ENCODE data around the gene GOLM1. TPM values are rescaled to one million over a fixed set of nuclear protein-coding genes. Genes with fewer than 3 reads are reported as not detected.

The GOLM1 gene
- total and polyA plus RNA-seq, 10 of the 15 experiments (the other 5 are each of a cell fraction or from before 2014, with no cell fraction given) = 0.41 to 25.9 (median 18.7) TPM

DNA sequence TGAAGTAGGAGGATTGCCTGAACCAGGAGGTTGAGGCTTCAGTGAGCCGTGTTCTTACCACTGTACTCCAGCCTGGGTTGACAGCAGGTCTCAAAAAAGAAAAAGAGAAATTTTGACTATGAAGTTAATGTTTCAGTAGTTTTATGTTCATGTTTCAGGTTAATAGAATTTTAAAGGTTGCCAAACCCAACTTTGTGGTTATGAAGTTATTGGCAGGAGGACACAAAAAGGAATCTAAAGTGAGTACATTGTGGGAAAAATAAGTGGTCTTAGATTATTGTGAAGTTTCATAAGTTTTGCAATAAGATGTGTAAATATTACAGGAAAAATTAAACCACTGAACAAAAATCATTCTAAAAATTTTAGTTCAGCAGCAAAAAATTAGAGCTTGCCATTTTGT is 78.6 kb downstream of the GOLM1 start:
- no peak for FAIRE-seq
- no TSS peak for BruUV-seq (replicated peaks)
- H3K27ac ChIP-seq (ENCODE audit: control insufficient read depth, insufficient read depth) = no peak overlapping the region
- no peaks in the 10 kb centered on the region for H3K27me3 ChIP-seq (replicated peaks in 1 of 2; ENCODE audit: control insufficient read depth in 2 of 2, insufficient read depth in 2 of 2, low read length in 1 of 2)
- no peak overlapping the region for H2AFZ ChIP-seq (ENCODE audit: control insufficient read depth, low read depth, low read length)
- in situ Hi-C loops (cut with MboI) = no loop called here
- intact Hi-C loops (cut with micrococcal nuclease; ENCODE audit: unreplicated experiment) = no loop called here
- no peaks in the 10 kb centered on the region for H4K20me1 ChIP-seq (ENCODE audit: control insufficient read depth, insufficient read depth)
- no peaks in the 10 kb centered on the region for H3K79me2 ChIP-seq (ENCODE audit: control insufficient read depth, insufficient read depth, low read length)
- POLR2A ChIA-PET = no interaction called here
- CTCF ChIA-PET = interaction anchor here (0.6 kb wide), 2 partner anchors 109 to 198 kb away, joined by 3 read pairs; no protein-coding TSS in a partner anchor
- no peak for TF ChIP-seq POU2F2 (IDR thresholded peaks at IDR 0.05; ENCODE audit: borderline replicate concordance, low read depth, low read length)
- TF ChIP-seq KLF5 (IDR thresholded peaks at IDR 0.05; ENCODE audit: partially characterized antibody) = no peak
- no peak for TF ChIP-seq GATAD2B (conservative IDR thresholded peaks at IDR 0.05; ENCODE audit: low read depth)
- TF ChIP-seq ZSCAN29 (IDR thresholded peaks at IDR 0.05) = no peak
- TF ChIP-seq, protein P1, sequence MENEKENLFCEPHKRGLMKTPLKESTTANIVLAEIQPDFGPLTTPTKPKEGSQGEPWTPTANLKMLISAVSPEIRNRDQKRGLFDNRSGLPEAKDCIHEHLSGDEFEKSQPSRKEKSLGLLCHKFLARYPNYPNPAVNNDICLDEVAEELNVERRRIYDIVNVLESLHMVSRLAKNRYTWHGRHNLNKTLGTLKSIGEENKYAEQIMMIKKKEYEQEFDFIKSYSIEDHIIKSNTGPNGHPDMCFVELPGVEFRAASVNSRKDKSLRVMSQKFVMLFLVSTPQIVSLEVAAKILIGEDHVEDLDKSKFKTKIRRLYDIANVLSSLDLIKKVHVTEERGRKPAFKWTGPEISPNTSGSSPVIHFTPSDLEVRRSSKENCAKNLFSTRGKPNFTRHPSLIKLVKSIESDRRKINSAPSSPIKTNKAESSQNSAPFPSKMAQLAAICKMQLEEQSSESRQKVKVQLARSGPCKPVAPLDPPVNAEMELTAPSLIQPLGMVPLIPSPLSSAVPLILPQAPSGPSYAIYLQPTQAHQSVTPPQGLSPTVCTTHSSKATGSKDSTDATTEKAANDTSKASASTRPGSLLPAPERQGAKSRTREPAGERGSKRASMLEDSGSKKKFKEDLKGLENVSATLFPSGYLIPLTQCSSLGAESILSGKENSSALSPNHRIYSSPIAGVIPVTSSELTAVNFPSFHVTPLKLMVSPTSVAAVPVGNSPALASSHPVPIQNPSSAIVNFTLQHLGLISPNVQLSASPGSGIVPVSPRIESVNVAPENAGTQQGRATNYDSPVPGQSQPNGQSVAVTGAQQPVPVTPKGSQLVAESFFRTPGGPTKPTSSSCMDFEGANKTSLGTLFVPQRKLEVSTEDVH (IDR thresholded peaks at IDR 0.05; ENCODE audit: low read depth, partially characterized antibody) = no peak
- TF ChIP-seq, protein P2, sequence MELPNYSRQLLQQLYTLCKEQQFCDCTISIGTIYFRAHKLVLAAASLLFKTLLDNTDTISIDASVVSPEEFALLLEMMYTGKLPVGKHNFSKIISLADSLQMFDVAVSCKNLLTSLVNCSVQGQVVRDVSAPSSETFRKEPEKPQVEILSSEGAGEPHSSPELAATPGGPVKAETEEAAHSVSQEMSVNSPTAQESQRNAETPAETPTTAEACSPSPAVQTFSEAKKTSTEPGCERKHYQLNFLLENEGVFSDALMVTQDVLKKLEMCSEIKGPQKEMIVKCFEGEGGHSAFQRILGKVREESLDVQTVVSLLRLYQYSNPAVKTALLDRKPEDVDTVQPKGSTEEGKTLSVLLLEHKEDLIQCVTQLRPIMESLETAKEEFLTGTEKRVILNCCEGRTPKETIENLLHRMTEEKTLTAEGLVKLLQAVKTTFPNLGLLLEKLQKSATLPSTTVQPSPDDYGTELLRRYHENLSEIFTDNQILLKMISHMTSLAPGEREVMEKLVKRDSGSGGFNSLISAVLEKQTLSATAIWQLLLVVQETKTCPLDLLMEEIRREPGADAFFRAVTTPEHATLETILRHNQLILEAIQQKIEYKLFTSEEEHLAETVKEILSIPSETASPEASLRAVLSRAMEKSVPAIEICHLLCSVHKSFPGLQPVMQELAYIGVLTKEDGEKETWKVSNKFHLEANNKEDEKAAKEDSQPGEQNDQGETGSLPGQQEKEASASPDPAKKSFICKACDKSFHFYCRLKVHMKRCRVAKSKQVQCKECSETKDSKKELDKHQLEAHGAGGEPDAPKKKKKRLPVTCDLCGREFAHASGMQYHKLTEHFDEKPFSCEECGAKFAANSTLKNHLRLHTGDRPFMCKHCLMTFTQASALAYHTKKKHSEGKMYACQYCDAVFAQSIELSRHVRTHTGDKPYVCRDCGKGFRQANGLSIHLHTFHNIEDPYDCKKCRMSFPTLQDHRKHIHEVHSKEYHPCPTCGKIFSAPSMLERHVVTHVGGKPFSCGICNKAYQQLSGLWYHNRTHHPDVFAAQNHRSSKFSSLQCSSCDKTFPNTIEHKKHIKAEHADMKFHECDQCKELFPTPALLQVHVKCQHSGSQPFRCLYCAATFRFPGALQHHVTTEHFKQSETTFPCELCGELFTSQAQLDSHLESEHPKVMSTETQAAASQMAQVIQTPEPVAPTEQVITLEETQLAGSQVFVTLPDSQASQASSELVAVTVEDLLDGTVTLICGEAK (IDR thresholded peaks at IDR 0.05; ENCODE audit: borderline replicate concordance) = no peak
- no peak for TF ChIP-seq SMAD5 (IDR thresholded peaks at IDR 0.05; ENCODE audit: low read depth)
- no peak for TF ChIP-seq SUZ12 (IDR thresholded peaks at IDR 0.05; ENCODE audit: unreplicated experiment)
- TF ChIP-seq RELA (IDR thresholded peaks at IDR 0.05; ENCODE audit: borderline replicate concordance, partially characterized antibody) = no peak
- no peak for TF ChIP-seq IKZF1 (conservative IDR thresholded peaks at IDR 0.05)
- TF ChIP-seq HDAC2 (IDR thresholded peaks at IDR 0.05) = no peak
- no peak for TF ChIP-seq RUNX3 (IDR thresholded peaks at IDR 0.05; ENCODE audit: low read length)
- no peak overlapping the region for H3K4me3 ChIP-seq
- H3K9ac ChIP-seq (ENCODE audit: control insufficient read depth, insufficient read depth, low read length) = no peak overlapping the region
- peaks cover 2 to 25% of the 10 kb centered on the region in 2 experiments for H3K36me3 ChIP-seq (ENCODE audit: control insufficient read depth in 2 of 2, insufficient read depth in 2 of 2, low read length in 1 of 2)
- SMC1A ChIA-PET (ENCODE audit: uncharacterized antibody, unreplicated experiment) = no interaction called here
- DNase-seq (ENCODE audit: low read depth, low spot score) = no peak
- no peaks in the 10 kb centered on the region for H3K4me1 ChIP-seq (ENCODE audit: control insufficient read depth, insufficient read depth, low read length)
- H3K4me2 ChIP-seq (ENCODE audit: control insufficient read depth, insufficient read depth) = no peak overlapping the region
- 100% methylated on average over 1 of the region's 1 CpG for WGBS (ENCODE audit: insufficient coverage, insufficient replicate concordance, low lambda C conversion rate, missing lambda C conversion rate)
- no peak for ATAC-seq
- RAD21 ChIA-PET (ENCODE audit: unreplicated experiment) = no interaction called here
- H3K9me3 ChIP-seq (replicated peaks; ENCODE audit: control insufficient read depth, insufficient read depth, low read length) = no peaks in the 10 kb centered on the region
